Measurements from ENCODE around the gene P2RY12.

P2RY12 gene

GRCh38 chr3:151425627-151426340, 41.2 kb upstream of the P2RY12 start:
- Histone ChIP-seq H3K9me3 (ENCODE audit: control insufficient read depth, insufficient read depth, low read depth, low read length) (no peaks in the 10 kb centered on the region), H3K4me1 (ENCODE audit: control insufficient read depth, insufficient read depth, low read length) (no peaks in the 10 kb centered on the region), H3K27ac (ENCODE audit: extremely low read depth, low read depth, low read length) (no peak overlapping the region), H3K4me3 (ENCODE audit: low read depth, low read length) (no peak overlapping the region), H3K36me3 (ENCODE audit: control insufficient read depth in 2 of 2, insufficient read depth in 1 of 2, low read length in 2 of 2) (peaks cover 0 to 2% of the 10 kb centered on the region in 2 experiments; a peak in 1 of 3 replicates)
- CTCF ChIA-PET, result interaction anchor here (0.7 to 2.5 kb wide), 9 partner anchors 9 to 493 kb away, joined by 3 to 10 read pairs (median 4); no protein-coding TSS in a partner anchor
- POLR2A ChIA-PET, result no interaction called here
- TF ChIP-seq ZBTB26 (tag by site-specific recombination; optimal IDR thresholded peaks at IDR 0.05), result no peak
- TF ChIP-seq ZNF596 (tag by site-specific recombination; IDR thresholded peaks at IDR 0.05), result no peak
- no peak for TF ChIP-seq ZNF24 (tag by site-specific recombination; IDR thresholded peaks at IDR 0.05)
- no peak for TF ChIP-seq ZNF19 (tag by site-specific recombination; IDR thresholded peaks at IDR 0.05; ENCODE audit: low read depth)
- TF ChIP-seq PBX3 (CRISPR knock-in tag; IDR thresholded peaks at IDR 0.05), result no peak
- no peak for TF ChIP-seq ZSCAN5A (tag by site-specific recombination; IDR thresholded peaks at IDR 0.05)

DNA sequence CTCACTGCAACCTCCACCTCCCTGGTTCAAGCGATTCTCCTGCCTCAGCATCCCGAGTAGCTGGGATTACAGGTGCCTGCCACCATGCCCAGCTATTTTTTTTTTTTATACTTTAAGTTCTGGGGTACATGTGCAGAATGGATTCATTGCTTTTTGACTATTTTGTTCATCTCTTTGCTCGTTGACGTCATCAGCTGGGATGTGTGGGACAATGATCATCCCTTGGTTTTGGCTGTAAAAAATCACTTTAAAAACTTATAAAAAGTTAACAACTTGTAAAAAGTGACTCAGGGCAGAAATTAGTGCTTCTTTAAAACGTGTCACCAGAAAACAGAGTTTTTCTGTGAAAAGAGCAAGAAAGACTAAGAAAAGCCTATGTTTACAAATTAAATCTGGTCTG, 38.5 kb upstream of the P2RY12 start:
- ChIA-PET CTCF (interaction anchor here (0.6 kb wide), 1 partner anchor 192 kb away, joined by 3 read pairs; no protein-coding TSS in a partner anchor), POLR2A (no interaction called here)
- Histone ChIP-seq H3K4me1 (ENCODE audit: control insufficient read depth, insufficient read depth, low read length) (no peaks in the 10 kb centered on the region), H3K27ac (ENCODE audit: extremely low read depth, low read depth, low read length) (no peak overlapping the region), H3K9me3 (ENCODE audit: control insufficient read depth, insufficient read depth, low read depth, low read length) (no peaks in the 10 kb centered on the region), H3K36me3 (ENCODE audit: control insufficient read depth in 2 of 2, insufficient read depth in 1 of 2, low read length in 2 of 2) (no peaks in the 10 kb centered on the region), H3K4me3 (ENCODE audit: low read depth, low read length) (no peak overlapping the region)
- no peak for TF ChIP-seq ZNF366 (tag by site-specific recombination; conservative IDR thresholded peaks at IDR 0.05)
- TF ChIP-seq ZNF677 (tag by site-specific recombination; IDR thresholded peaks at IDR 0.05), result no peak
- TF ChIP-seq, protein P1, sequence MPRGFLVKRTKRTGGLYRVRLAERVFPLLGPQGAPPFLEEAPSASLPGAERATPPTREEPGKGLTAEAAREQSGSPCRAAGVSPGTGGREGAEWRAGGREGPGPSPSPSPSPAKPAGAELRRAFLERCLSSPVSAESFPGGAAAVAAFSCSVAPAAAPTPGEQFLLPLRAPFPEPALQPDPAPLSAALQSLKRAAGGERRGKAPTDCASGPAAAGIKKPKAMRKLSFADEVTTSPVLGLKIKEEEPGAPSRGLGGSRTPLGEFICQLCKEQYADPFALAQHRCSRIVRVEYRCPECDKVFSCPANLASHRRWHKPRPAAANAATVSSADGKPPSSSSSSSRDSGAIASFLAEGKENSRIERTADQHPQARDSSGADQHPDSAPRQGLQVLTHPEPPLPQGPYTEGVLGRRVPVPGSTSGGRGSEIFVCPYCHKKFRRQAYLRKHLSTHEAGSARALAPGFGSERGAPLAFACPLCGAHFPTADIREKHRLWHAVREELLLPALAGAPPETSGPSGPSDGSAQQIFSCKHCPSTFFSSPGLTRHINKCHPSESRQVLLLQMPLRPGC (tag by site-specific recombination; IDR thresholded peaks at IDR 0.05), result no peak
- no peak for TF ChIP-seq ZNF169 (tag by site-specific recombination; IDR thresholded peaks at IDR 0.05)
- no peak for TF ChIP-seq TCF7L2 (IDR thresholded peaks at IDR 0.05; ENCODE audit: borderline replicate concordance, low read depth, low read length)
- no peak for TF ChIP-seq ZNF558 (tag by site-specific recombination; IDR thresholded peaks at IDR 0.05)

- H3K36me3 ChIP-seq (ENCODE audit: control insufficient read depth in 2 of 2, insufficient read depth in 1 of 2, low read length in 2 of 2), result no peaks in the 10 kb centered on the region
- H3K4me1 ChIP-seq (ENCODE audit: control insufficient read depth, insufficient read depth, low read length), result no peaks in the 10 kb centered on the region
- ChIA-PET POLR2A (no interaction called here), CTCF (no interaction called here)
- H3K4me3 ChIP-seq (ENCODE audit: low read depth, low read length), result no peak overlapping the region
- no peaks in the 10 kb centered on the region for H3K9me3 ChIP-seq (ENCODE audit: control insufficient read depth, insufficient read depth, low read depth, low read length)
- H3K27ac ChIP-seq (ENCODE audit: extremely low read depth, low read depth, low read length), result no peak overlapping the region
- TF ChIP-seq ZNF423 (tag by site-specific recombination; IDR thresholded peaks at IDR 0.05) (no peak), FEZF1 (tag by site-specific recombination; IDR thresholded peaks at IDR 0.05) (no peak), ZBTB8A (tag by site-specific recombination; IDR thresholded peaks at IDR 0.05) (no peak), SETDB1 (IDR thresholded peaks at IDR 0.05; ENCODE audit: insufficient read length, low read length) (no peak), ZNF146 (tag by site-specific recombination; IDR thresholded peaks at IDR 0.05) (no peak), WT1 (tag by site-specific recombination; IDR thresholded peaks at IDR 0.05) (no peak), ZSCAN16 (tag by site-specific recombination; IDR thresholded peaks at IDR 0.05) (no peak), ZNF571 (tag by site-specific recombination; IDR thresholded peaks at IDR 0.05) (no peak), SP7 (tag by site-specific recombination; IDR thresholded peaks at IDR 0.05) (no peak), HOXC10 (CRISPR knock-in tag; IDR thresholded peaks at IDR 0.05) (no peak)
- TF ChIP-seq, protein P2, sequence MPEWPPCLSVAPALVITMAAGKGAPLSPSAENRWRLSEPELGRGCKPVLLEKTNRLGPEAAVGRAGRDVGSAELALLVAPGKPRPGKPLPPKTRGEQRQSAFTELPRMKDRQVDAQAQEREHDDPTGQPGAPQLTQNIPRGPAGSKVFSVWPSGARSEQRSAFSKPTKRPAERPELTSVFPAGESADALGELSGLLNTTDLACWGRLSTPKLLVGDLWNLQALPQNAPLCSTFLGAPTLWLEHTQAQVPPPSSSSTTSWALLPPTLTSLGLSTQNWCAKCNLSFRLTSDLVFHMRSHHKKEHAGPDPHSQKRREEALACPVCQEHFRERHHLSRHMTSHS (tag by site-specific recombination; IDR thresholded peaks at IDR 0.05), result no peak
- TF ChIP-seq, protein P3, sequence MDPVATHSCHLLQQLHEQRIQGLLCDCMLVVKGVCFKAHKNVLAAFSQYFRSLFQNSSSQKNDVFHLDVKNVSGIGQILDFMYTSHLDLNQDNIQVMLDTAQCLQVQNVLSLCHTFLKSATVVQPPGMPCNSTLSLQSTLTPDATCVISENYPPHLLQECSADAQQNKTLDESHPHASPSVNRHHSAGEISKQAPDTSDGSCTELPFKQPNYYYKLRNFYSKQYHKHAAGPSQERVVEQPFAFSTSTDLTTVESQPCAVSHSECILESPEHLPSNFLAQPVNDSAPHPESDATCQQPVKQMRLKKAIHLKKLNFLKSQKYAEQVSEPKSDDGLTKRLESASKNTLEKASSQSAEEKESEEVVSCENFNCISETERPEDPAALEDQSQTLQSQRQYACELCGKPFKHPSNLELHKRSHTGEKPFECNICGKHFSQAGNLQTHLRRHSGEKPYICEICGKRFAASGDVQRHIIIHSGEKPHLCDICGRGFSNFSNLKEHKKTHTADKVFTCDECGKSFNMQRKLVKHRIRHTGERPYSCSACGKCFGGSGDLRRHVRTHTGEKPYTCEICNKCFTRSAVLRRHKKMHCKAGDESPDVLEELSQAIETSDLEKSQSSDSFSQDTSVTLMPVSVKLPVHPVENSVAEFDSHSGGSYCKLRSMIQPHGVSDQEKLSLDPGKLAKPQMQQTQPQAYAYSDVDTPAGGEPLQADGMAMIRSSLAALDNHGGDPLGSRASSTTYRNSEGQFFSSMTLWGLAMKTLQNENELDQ (tag by site-specific recombination; IDR thresholded peaks at IDR 0.05; ENCODE audit: low read depth), result no peak
Observed at GRCh38 chr3:151421938-151422337, 37.4 kb upstream of the P2RY12 start.

Measured in HEK293 (cell line).